ENCODE results near the gene CMC1.

Gene CMC1

DNA sequence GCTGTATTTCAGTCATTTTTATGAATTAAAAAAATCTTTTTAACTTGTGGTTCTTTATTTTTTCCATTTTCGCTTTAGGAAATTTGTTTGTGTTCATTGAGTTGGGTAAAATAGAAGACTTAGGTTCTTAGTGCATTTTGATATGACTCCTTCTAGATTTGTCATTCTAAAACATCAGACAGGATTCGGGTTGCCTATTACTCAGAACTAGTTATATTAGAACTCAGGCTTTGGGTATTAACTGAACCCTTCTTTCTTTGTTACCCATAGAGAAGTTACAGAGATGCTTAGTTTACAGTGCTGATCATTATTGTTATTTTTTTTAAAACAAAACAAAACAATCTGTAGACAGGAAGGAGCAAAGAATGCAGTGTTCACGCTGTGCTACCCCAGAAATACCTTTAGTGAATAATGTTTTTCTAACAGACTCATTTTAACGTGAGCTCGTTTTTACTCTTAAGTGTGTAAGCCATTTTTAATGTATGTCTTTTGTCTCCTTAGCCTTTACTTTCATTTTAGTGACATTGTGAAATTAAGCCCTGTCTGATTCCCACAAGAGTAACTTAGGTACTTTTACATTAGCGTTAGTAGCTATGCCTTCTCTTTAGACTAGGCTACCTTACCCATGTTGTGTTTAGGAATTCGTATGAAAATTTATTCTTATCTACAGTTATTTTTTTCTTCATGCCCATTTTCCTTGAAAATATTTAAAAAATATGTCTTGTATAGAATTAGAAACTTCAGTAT lies 53.4 kb downstream of the CMC1 start:
- H3K4me3 ChIP-seq: no peak overlapping the region
- peaks cover 0 to 5% (median 0%) of the 10 kb centered on the region in 3 donors for H3K36me3 ChIP-seq
- no peaks in the 10 kb centered on the region for H3K27me3 ChIP-seq
- no peaks in the 10 kb centered on the region for H3K4me1 ChIP-seq
- TF ChIP-seq, protein P1, sequence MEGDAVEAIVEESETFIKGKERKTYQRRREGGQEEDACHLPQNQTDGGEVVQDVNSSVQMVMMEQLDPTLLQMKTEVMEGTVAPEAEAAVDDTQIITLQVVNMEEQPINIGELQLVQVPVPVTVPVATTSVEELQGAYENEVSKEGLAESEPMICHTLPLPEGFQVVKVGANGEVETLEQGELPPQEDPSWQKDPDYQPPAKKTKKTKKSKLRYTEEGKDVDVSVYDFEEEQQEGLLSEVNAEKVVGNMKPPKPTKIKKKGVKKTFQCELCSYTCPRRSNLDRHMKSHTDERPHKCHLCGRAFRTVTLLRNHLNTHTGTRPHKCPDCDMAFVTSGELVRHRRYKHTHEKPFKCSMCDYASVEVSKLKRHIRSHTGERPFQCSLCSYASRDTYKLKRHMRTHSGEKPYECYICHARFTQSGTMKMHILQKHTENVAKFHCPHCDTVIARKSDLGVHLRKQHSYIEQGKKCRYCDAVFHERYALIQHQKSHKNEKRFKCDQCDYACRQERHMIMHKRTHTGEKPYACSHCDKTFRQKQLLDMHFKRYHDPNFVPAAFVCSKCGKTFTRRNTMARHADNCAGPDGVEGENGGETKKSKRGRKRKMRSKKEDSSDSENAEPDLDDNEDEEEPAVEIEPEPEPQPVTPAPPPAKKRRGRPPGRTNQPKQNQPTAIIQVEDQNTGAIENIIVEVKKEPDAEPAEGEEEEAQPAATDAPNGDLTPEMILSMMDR (IDR thresholded peaks at IDR 0.05): no peak
- no peak for DNase-seq
- intact Hi-C loops (cut with DNase I; ENCODE audit: low total_unique reads): no loop called here
- no peaks in the 10 kb centered on the region for H3K9me3 ChIP-seq
- H3K27ac ChIP-seq: no peak overlapping the region

DNA sequence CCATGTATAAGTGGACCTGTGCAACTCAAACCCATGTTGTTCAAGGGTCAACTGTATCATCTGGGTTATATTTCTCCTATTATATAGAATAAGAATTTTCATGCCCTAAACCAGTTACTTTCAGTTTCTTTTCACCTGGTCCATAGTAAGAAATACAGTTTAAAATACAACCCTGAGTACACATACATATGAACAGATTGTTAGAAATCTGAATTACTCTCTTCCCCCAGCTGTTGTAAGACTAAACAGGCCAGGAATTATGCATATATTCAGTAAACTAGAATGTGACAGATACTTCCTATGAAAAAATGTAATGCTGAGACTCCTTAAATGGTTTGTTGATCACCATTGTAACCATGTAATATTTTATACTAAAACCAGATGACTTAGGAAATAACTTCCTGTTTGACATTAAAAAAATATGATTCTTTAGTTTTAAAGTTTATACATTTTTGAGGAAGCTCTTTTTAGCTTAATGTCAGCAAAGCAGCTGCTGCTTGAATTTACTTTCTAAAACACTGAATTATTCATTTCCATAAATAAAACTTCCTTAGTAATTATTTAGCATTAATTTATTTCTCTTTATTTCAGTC lies 54.6 kb downstream of the CMC1 start:
- H3K36me3 ChIP-seq: peaks cover 0 to 2% (median 0%) of the 10 kb centered on the region in 3 donors
- H3K27ac ChIP-seq: no peak overlapping the region
- no peaks in the 10 kb centered on the region for H3K4me1 ChIP-seq
- H3K9me3 ChIP-seq: no peaks in the 10 kb centered on the region
- TF ChIP-seq, protein P1 (IDR thresholded peaks at IDR 0.05): no peak
- H3K27me3 ChIP-seq: no peaks in the 10 kb centered on the region
- no peak overlapping the region for H3K4me3 ChIP-seq
- DNase-seq: no peak
- intact Hi-C loops (cut with DNase I; ENCODE audit: low total_unique reads): no loop called here

- Histone ChIP-seq H3K27me3 (no peaks in the 10 kb centered on the region), H3K4me1 (no peaks in the 10 kb centered on the region), H3K27ac (no peak overlapping the region), H3K36me3 (no peaks in the 10 kb centered on the region), H3K9me3 (no peaks in the 10 kb centered on the region), H3K4me3 (no peak overlapping the region)
- intact Hi-C loops (cut with DNase I; ENCODE audit: low total_unique reads): no loop called here
- no peak for DNase-seq
- TF ChIP-seq, protein P1 (IDR thresholded peaks at IDR 0.05): no peak
Measured at GRCh38 chr3:28299705-28300104, 58.3 kb downstream of the CMC1 start.

- intact Hi-C loops (cut with DNase I; ENCODE audit: low total_unique reads): no loop called here
- Histone ChIP-seq H3K9me3 (no peaks in the 10 kb centered on the region), H3K4me3 (no peak overlapping the region), H3K27ac (no peak overlapping the region), H3K4me1 (no peaks in the 10 kb centered on the region), H3K27me3 (no peaks in the 10 kb centered on the region), H3K36me3 (no peaks in the 10 kb centered on the region)
- TF ChIP-seq, protein P1 (IDR thresholded peaks at IDR 0.05): no peak
- no peak for DNase-seq
Measured at GRCh38 chr3:28300345-28300962, 59.0 kb downstream of the CMC1 start.

DNA sequence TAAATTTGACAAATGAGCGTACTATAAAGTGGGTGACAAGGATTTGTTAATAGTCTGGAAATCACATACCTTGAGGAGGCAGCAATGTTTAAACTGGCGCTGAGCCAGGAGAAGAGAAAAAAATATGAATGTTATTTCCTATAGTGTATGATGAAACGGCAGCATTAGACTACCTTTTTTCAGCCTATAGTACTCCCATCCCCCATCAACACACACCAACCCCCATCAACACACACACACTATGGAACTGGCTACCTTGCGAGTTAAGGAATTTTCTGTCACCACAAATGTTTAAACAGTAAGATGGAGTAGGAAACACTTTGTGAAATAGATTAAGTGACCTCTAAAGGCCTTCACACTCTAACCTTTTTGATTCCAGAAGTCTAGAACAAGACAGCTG lies 60.3 kb downstream of the CMC1 start:
- H3K27me3 ChIP-seq: no peaks in the 10 kb centered on the region
- intact Hi-C loops (cut with DNase I; ENCODE audit: low total_unique reads): no loop called here
- no peak for DNase-seq

More for the DNA sequence above, 60.3 kb downstream of the CMC1 start:
- no peaks in the 10 kb centered on the region for H3K4me1 ChIP-seq
- no peak overlapping the region for H3K4me3 ChIP-seq
- H3K36me3 ChIP-seq: no peaks in the 10 kb centered on the region
- TF ChIP-seq, protein P1 (IDR thresholded peaks at IDR 0.05): no peak
- H3K27ac ChIP-seq: no peak overlapping the region
- no peaks in the 10 kb centered on the region for H3K9me3 ChIP-seq

Data from tibial artery (tissue), 4 donors.